Measurements from ENCODE around the gene SENP1.

DNA sequence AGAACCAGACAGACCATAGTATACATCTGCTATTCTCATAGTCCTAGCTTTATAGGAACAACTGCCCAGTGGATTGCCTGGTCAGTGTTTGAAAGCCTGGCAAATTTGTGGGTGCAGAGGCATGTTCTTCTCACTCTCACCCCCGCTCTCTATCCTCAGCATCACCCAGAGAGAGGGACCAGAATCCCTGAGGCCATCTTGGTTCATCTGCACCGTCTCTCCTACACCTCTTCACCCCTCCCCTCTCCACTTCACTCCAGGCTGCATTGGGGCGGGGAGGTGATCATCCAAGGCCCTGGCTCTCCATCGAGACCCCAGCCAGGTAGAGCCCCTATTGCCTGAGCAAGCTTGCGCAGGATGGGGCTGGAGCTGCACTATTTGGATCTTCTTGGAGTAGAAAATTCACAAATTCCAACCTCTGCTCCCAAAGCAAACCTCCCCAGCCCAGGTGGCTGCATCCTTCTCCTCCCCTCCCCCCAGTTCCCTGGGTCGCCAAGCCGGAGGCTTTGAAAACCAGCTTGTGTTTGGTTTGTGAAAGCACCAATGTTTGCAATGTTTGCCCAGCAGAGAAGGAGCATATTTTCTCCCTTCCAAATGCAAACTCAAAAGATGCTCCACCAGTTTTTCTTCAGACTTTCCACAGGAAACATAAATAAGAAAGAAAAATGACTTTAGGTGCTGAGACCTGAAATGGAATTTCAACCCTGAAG is 83.0 kb downstream of the SENP1 start:
- no peak for TF ChIP-seq FOXP2 (optimal IDR thresholded peaks at IDR 0.05; ENCODE audit: control extremely low read depth, extremely low read length, insufficient read depth)
- no peak for TF ChIP-seq EZH2 (IDR thresholded peaks at IDR 0.05)
- TF ChIP-seq POLR2AphosphoS5 (IDR thresholded peaks at IDR 0.05; ENCODE audit: borderline replicate concordance, low read depth, low read length): no peak

Data from SK-N-MC (cell line).